ENCODE results near the gene RPUSD3.

Gene RPUSD3

GRCh38 chr3:9864200-9864927 lies 20.6 kb upstream of the RPUSD3 start:
- TF ChIP-seq CTCF (IDR thresholded peaks at IDR 0.05; ENCODE audit: low read depth, low read length), result no peak
- no peak overlapping the region for H3K4me3 ChIP-seq (ENCODE audit: low read depth, low read length)

GRCh38 chr3:9863058-9863772 lies 19.4 kb upstream of the RPUSD3 start:
- TF ChIP-seq CTCF (IDR thresholded peaks at IDR 0.05; ENCODE audit: low read depth, low read length), result no peak
- no peak overlapping the region for H3K4me3 ChIP-seq (ENCODE audit: low read depth, low read length)

- no peak for TF ChIP-seq CTCF (IDR thresholded peaks at IDR 0.05; ENCODE audit: low read depth, low read length)
- no peak overlapping the region for H3K4me3 ChIP-seq (ENCODE audit: low read depth, low read length)
Observed at GRCh38 chr3:9862391-9863057, 18.7 kb upstream of the RPUSD3 start.

- no peak for TF ChIP-seq CTCF (IDR thresholded peaks at IDR 0.05; ENCODE audit: low read depth, low read length)
- no peak overlapping the region for H3K4me3 ChIP-seq (ENCODE audit: low read depth, low read length)
Observed at GRCh38 chr3:9861626-9862130, 17.9 kb upstream of the RPUSD3 start.

- no peak for TF ChIP-seq CTCF (IDR thresholded peaks at IDR 0.05; ENCODE audit: low read depth, low read length)
Observed at GRCh38 chr3:9861201-9861600, 17.4 kb upstream of the RPUSD3 start.

GRCh38 chr3:9859530-9860025 lies 15.8 kb upstream of the RPUSD3 start:
- H3K4me3 ChIP-seq (ENCODE audit: low read depth, low read length), result no peak overlapping the region
- no peak for TF ChIP-seq CTCF (IDR thresholded peaks at IDR 0.05; ENCODE audit: low read depth, low read length)

More at GRCh38 chr3:9861201-9861600, 17.4 kb upstream of the RPUSD3 start:
- H3K4me3 ChIP-seq (ENCODE audit: low read depth, low read length), result no peak overlapping the region
